ENCODE measurements around the gene PRAMEF2.
"Not testable (repeated sequence)": the region's sequence is repeated elsewhere in the genome, so short reads cannot be mapped to it uniquely, and the experiment has no call there.

The PRAMEF2 gene, protein sequence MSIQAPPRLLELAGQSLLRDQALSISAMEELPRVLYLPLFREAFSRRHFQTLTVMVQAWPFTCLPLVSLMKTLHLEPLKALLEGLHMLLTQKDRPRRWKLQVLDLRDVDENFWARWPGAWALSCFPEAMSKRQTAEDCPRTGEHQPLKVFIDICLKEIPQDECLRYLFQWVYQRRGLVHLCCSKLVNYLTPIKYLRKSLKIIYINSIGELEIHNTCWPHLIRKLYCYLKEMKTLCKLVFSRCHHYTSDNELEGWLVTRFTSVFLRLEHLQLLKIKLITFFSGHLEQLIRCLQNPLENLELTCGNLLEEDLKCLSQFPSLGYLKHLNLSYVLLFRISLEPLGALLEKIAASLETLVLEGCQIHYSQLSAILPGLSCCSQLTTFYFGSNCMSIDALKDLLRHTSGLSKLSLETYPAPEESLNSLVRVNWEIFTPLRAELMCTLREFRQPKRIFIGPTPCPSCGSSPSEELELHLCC

DNA sequence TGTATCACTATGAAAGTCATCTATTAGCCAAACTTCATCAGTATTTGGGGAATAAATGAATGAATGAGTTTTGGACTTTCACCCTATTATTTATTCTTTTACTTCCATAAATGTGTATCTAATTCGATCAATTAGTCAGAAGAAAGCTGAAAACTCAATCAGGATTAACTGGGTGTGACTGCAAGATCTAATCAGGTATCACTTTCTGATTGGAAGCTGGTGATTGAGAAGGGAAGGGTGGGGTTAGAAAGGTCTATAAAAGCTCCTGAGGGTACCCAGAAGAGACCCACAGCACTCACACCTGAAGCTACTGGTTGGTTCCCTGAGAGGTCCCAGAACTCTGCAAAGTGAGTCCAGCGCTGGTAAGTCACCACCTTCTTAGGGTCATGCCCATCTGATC, at the start of gene PRAMEF2:
TSS of gene PRAMEF2 (plus strand) at position 301 of the 400 bp plus-strand sequence. CDS start 1,924 bp downstream, outside the sequence.
- FAIRE-seq; DNase-seq (ENCODE audit: insufficient read length, low spot score): not testable (repeated sequence)

- TF ChIP-seq, protein P1, sequence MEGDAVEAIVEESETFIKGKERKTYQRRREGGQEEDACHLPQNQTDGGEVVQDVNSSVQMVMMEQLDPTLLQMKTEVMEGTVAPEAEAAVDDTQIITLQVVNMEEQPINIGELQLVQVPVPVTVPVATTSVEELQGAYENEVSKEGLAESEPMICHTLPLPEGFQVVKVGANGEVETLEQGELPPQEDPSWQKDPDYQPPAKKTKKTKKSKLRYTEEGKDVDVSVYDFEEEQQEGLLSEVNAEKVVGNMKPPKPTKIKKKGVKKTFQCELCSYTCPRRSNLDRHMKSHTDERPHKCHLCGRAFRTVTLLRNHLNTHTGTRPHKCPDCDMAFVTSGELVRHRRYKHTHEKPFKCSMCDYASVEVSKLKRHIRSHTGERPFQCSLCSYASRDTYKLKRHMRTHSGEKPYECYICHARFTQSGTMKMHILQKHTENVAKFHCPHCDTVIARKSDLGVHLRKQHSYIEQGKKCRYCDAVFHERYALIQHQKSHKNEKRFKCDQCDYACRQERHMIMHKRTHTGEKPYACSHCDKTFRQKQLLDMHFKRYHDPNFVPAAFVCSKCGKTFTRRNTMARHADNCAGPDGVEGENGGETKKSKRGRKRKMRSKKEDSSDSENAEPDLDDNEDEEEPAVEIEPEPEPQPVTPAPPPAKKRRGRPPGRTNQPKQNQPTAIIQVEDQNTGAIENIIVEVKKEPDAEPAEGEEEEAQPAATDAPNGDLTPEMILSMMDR (IDR thresholded peaks at IDR 0.05; ENCODE audit: insufficient read depth, missing control alignments) = no peak
- FAIRE-seq (no peak), DNase-seq (ENCODE audit: insufficient read length, low spot score) (no peak)
Measured at GRCh38 chr1:12809933-12810332, 47.0 kb upstream of the PRAMEF2 start.

GRCh38 chr1:12810691-12811408, 46.0 kb upstream of the PRAMEF2 start:
- no peak for FAIRE-seq
- TF ChIP-seq, protein P1 (IDR thresholded peaks at IDR 0.05; ENCODE audit: insufficient read depth, missing control alignments) = no peak
- no peak for DNase-seq (ENCODE audit: insufficient read length, low spot score)

- FAIRE-seq (no peak), DNase-seq (ENCODE audit: insufficient read length, low spot score) (no peak)
- TF ChIP-seq, protein P1 (IDR thresholded peaks at IDR 0.05; ENCODE audit: insufficient read depth, missing control alignments) = no peak
Measured at GRCh38 chr1:12811409-12811784, 45.5 kb upstream of the PRAMEF2 start.

DNA sequence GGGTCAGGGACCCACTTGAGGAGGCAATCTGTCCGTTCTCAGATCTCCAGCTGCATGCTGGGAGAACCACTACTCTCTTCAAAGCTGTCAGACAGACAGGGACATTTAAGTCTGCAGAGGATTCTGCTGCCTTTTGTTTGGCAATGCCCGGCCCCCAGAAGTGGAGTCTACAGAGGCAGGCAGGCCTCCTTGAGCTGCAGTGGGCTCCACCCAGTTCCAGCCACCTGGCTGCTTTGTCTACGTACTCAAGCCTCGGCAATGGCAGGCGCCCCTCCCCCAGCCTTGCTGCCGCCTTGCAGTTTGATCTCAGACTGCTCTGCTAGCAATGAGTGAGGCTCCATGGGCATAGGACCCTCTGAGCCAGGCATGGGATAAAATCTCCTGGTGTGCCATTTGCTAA, 37.8 kb upstream of the PRAMEF2 start:
- not testable (repeated sequence) for DNase-seq (ENCODE audit: insufficient read length, low spot score); FAIRE-seq

DNA sequence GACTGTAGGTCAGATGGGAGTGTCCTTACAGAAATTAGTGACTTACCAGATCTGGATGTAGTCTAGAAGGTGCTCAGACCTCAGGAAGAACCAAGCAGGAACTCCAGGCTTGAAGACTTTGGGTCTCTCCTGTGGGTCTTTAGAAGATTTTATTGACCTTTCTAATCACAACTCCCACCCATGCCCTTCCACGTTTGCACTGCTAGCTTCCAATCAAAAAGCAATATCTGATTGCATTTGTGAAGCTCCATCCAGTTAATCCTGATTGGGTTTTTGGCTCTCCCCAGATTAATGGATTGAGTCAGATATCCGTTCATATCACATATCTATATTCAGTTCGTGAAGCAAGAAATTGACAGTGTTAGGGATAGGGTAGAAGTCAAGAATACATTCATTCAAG, 25.6 kb upstream of the PRAMEF2 start, which contains the start of gene PRAMEF11:
TSS of gene PRAMEF11 (minus strand) at position 101 of the 400 bp plus-strand sequence. CDS start 2,621 bp downstream, outside the sequence.
- not testable (repeated sequence) for FAIRE-seq; DNase-seq (ENCODE audit: insufficient read length, low spot score)

GRCh38 chr1:12833251-12833650, 23.6 kb upstream of the PRAMEF2 start:
- not testable (repeated sequence) for FAIRE-seq

GRCh38 chr1:12848620-12849019, 8.3 kb upstream of the PRAMEF2 start, which contains the start of gene HNRNPCL1:
Gene HNRNPCL1, minus strand, starts transcription at chr1:12848720. Its CDS starts 431 bp downstream, at chr1:12848289.
- FAIRE-seq; DNase-seq (ENCODE audit: insufficient read length, low spot score): not testable (repeated sequence)

More at GRCh38 chr1:12833251-12833650, 23.6 kb upstream of the PRAMEF2 start:
- DNase-seq (ENCODE audit: insufficient read length, low spot score) = not testable (repeated sequence)

DNA sequence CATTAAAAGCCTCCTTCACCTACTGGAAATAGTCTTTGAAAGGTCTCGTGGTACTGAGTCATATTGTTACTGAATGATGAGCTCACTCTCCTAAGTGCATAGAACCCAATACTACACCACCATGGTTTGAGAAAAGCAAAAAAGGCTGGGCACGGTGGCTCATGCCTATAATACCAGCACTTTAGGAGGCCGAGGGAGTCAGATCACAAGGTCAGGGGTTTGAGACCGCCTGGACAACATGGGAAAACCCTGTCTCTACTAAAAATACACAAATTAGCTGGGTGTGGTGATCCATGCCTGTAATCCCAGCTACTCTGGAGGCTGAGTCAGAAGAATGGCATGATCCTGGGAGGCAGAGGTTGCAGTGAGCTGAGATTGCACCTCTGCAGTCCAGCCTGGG, 5.1 kb upstream of the PRAMEF2 start:
- DNase-seq (ENCODE audit: insufficient read length, low spot score) (no peak), FAIRE-seq (no peak)
- TF ChIP-seq, protein P1 (IDR thresholded peaks at IDR 0.05; ENCODE audit: insufficient read depth, missing control alignments) = no peak

DNA sequence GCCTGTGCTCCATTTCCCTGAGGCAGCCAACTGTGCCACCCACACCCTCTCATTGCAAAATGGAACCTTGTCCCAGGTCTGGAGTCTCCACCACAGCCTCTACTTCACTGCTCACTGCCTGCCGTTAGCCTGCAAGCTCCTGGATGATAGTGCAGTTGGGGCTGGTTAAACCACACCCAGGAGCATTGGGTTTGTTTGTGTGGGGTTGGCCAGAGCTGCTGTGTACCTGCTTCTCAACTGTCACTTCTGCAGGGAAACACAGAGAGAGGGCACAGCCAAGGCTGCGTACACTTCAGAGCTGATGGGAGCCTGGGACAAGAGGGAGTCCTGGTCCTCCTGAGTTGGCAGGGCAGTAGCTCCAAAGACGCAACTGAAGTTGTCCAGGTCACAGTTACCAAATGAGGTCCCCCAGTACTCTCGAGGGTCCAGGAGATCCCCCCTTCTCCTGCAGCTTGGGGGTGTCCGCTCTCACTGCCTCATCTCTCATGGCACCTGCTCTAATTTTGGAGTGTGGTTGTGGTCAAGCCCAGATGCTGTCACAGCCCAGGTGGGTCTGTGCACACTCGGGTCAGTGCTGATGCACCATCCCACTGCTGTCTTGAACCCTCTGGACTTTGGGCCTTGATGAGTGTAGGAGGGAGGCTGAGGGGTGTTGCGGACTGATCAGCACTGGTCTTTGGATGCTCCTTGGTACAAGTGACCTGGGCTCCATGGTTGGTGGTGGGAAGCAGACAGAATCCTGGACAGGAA, 6.4 kb downstream of the PRAMEF2 start:
- FAIRE-seq = not testable (repeated sequence)

DNA sequence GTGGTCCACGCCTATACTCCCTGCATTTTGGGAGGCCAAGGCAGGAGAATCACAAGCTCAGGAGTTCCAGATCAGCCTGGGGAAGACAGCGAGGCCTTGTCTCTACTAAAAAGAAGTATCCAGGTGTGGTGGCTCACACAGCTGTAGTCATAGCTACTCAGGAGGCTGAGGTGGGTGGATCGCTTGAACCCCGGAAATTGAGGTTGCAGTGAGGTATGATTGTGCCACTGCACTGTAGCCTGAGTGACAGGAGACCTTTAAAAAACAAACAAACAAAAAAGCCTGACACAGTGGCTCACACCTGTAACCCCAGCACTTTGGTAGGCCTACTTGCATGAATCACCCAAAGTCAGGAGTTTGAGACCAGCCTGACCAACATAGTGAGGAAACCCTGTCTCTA, 21.6 kb downstream of the PRAMEF2 start:
- not testable (repeated sequence) for FAIRE-seq; DNase-seq (ENCODE audit: insufficient read length, low spot score)

More for the DNA sequence above, 6.4 kb downstream of the PRAMEF2 start:
- DNase-seq (ENCODE audit: insufficient read length, low spot score) = not testable (repeated sequence)

DNA sequence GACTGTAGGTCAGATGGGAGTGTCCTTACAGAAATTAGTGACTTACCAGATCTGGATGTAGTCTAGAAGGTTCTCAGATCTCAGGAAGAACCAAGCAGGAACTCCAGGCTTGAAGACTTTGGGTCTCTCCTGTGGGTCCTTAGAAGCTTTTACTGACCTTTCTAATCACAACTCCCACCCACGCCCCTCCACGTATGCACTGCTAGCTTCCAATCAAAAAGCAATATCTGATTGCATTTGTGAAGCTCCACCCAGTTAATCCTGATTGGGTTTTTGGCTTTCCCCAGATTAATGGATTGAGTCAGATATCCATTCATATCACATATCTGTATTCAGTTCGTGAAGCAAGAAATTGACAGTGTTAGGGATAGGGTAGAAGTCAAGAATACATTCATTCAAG, 29.2 kb downstream of the PRAMEF2 start, which contains the start of gene PRAMEF4:
TSS of gene PRAMEF4 (minus strand) at position 101 of the 400 bp plus-strand sequence. CDS start 2,807 bp downstream, outside the sequence.
- not testable (repeated sequence) for FAIRE-seq; DNase-seq (ENCODE audit: insufficient read length, low spot score)

GRCh38 chr1:12898170-12898569, 41.3 kb downstream of the PRAMEF2 start, which contains the start of gene PRAMEF10:
Gene PRAMEF10, minus strand, starts transcription at chr1:12898270. Its CDS starts 2,423 bp downstream, at chr1:12895847.
- FAIRE-seq; DNase-seq (ENCODE audit: insufficient read length, low spot score): not testable (repeated sequence)

Measured in D721Med (cell line).